IMR-90 (cell line): ENCODE measurements around the gene CMPK2. TPM values are rescaled to one million over a fixed set of nuclear protein-coding genes. Genes with fewer than 3 reads are reported as not detected.

Experiments used
- ATAC-seq: fragments of 200-7000 bp; cut with Tn5 transposase; 2 replicates; pipeline ENCODE4 v1.9.1; 2020; ENCODE audit warnings: low read depth, mild to moderate bottlenecking, moderate library complexity
- BruUV-seq: library from RNA; stranded (reverse); fragments of 400-500 nt; replicated peaks from 2 replicates; lab custom pipeline; 2021; lab: Mats Ljungman, UMichigan
- CTCF ChIA-PET: fragments of 300-600 bp; formaldehyde crosslinking; extraction: SDS; loops from one replicate; lab custom pipeline; 2021; ENCODE audit warnings: antibody characterized with exemption; lab: Yijun Ruan, JAX
- POLR2A ChIA-PET: fragments of 300-600 bp; sonication (Branson Sonifier 250); formaldehyde crosslinking; loops from one replicate; lab custom pipeline; 2022; ENCODE audit warnings: antibody characterized with exemption; ENCODE audit not compliant: unreplicated experiment; lab: Charles Lee
- DNase-seq: peaks from one replicate; pipeline ENCODE4 v3.0.0; 2013
- H2AFZ ChIP-seq: replicated peaks from 2 replicates; pipeline ENCODE3; 2013; ENCODE audit warnings: low read length, mild to moderate bottlenecking; ENCODE audit not compliant: poor library complexity
- H2AK5ac ChIP-seq: 2 replicates; pipeline ENCODE4 v1.6.1; 2013; ENCODE audit warnings: low read depth, low read length, inconsistent platforms
- H2AK9ac ChIP-seq: replicated peaks from 2 replicates; pipeline ENCODE3; 2013; ENCODE audit warnings: mild to moderate bottlenecking, low read depth, low read length, moderate library complexity; ENCODE audit not compliant: poor library complexity
- H2BK120ac ChIP-seq: 2 replicates; pipeline ENCODE4 v1.6.1; 2013; ENCODE audit warnings: low read depth, low read length, inconsistent platforms
- H2BK15ac ChIP-seq: 3 replicates; pipeline ENCODE4 v1.6.1; 2013; ENCODE audit warnings: low read depth, low read length, inconsistent platforms
- H2BK20ac ChIP-seq: 2 replicates; pipeline ENCODE4 v1.6.1; 2013; ENCODE audit warnings: low read depth, mild to moderate bottlenecking, inconsistent platforms, low read length, moderate library complexity
- H2BK5ac ChIP-seq: 2 replicates; pipeline ENCODE4 v1.6.1; 2013; ENCODE audit warnings: mild to moderate bottlenecking, low read depth, low read length, inconsistent platforms; ENCODE audit not compliant: poor library complexity, severe bottlenecking
- H3K14ac ChIP-seq: replicated peaks from 2 replicates; pipeline ENCODE4 v1.6.1; 2013; ENCODE audit warnings: low read depth, low read length, inconsistent platforms
- H3K18ac ChIP-seq: 2 replicates; pipeline ENCODE4 v1.6.1; 2013; ENCODE audit warnings: low read depth, low read length, control low read depth
- H3K23ac ChIP-seq: 2 replicates; pipeline ENCODE4 v1.6.1; 2013; ENCODE audit warnings: low read depth, low read length, inconsistent platforms
- H3K27ac ChIP-seq: 2 replicates; pipeline ENCODE4 v1.5.1; 2013; ENCODE audit warnings: mild to moderate bottlenecking, control low read depth, low read length; ENCODE audit not compliant: insufficient read depth
- H3K27me3 ChIP-seq: 2 replicates; pipeline ENCODE4 v1.6.1; 2013; ENCODE audit warnings: low read length; ENCODE audit not compliant: control insufficient read depth, insufficient read depth
- H3K36me3 ChIP-seq: 2 replicates; pipeline ENCODE4 v1.6.1; 2013; ENCODE audit warnings: low read length, mixed read lengths; ENCODE audit not compliant: control insufficient read depth, insufficient read depth
- H3K4ac ChIP-seq: 2 replicates; pipeline ENCODE4 v1.6.1; 2013; ENCODE audit warnings: low read depth, low read length, inconsistent platforms
- H3K4me1 ChIP-seq: 2 replicates; pipeline ENCODE4 v1.6.1; 2013; ENCODE audit warnings: low read length, mixed read lengths; ENCODE audit not compliant: control insufficient read depth, insufficient read depth
- H3K4me2 ChIP-seq: 2 replicates; pipeline ENCODE4 v1.6.1; 2013; ENCODE audit warnings: low read depth, mild to moderate bottlenecking, control low read depth, low read length, moderate library complexity
- H3K4me3 ChIP-seq: 2 replicates; pipeline ENCODE4 v1.5.1; 2013; ENCODE audit warnings: low read depth, mild to moderate bottlenecking, control low read depth, low read length, moderate library complexity; ENCODE audit not compliant: insufficient read depth
- H3K56ac ChIP-seq: 2 replicates; pipeline ENCODE4 v1.6.1; 2013; ENCODE audit warnings: low read length, inconsistent platforms; ENCODE audit not compliant: insufficient read depth; ENCODE audit errors: extremely low read depth
- H3K79me1 ChIP-seq, 2 experiments: 2 replicates each; pipeline ENCODE4 v1.6.1; 2013; ENCODE audit warnings: low read length in 2 of 2, inconsistent platforms in 1 of 2, low read depth in 1 of 2
- H3K9ac ChIP-seq: 2 replicates; pipeline ENCODE4 v1.6.1; 2013; ENCODE audit warnings: low read depth, low read length, control low read depth
- H3K9me1 ChIP-seq: 2 replicates; pipeline ENCODE4 v1.6.1; 2013; ENCODE audit warnings: low read length, inconsistent platforms; ENCODE audit not compliant: insufficient read depth
- H3K9me3 ChIP-seq: 2 replicates; pipeline ENCODE4 v1.6.1; 2013; ENCODE audit warnings: low read length; ENCODE audit not compliant: control insufficient read depth, insufficient read depth
- H4K20me1 ChIP-seq: 2 replicates; pipeline ENCODE4 v1.6.1; 2013; ENCODE audit warnings: low read length, inconsistent platforms; ENCODE audit not compliant: insufficient read depth
- H4K5ac ChIP-seq: 2 replicates; pipeline ENCODE4 v1.6.1; 2013; ENCODE audit warnings: mild to moderate bottlenecking, low read depth, low read length, control low read depth
- H4K8ac ChIP-seq, 2 experiments: 2 replicates each; pipeline ENCODE4 v1.6.1; 2013; ENCODE audit warnings: low read depth in 2 of 2, low read length in 2 of 2, control low read depth in 1 of 2, inconsistent platforms in 1 of 2
- H4K91ac ChIP-seq: 2 replicates; pipeline ENCODE4 v1.6.1; 2013; ENCODE audit warnings: low read depth, low read length, inconsistent platforms; ENCODE audit not compliant: insufficient read depth
- CTCF ChIP-seq: conservative IDR thresholded peaks from 2 replicates; pipeline ENCODE4 v1.5.1; 2012; ENCODE audit warnings: mild to moderate bottlenecking, low read depth, low read length, improper control_type of control experiment
- ELK1 ChIP-seq: fragments of 150-350 bp; IDR thresholded peaks from 2 replicates; pipeline ENCODE4 v1.6.1; 2016; ENCODE audit warnings: low read depth, mild to moderate bottlenecking, low read length, moderate library complexity, borderline replicate concordance
- POLR2A ChIP-seq: IDR thresholded peaks from 2 replicates; pipeline ENCODE4 v1.6.1; 2012; ENCODE audit warnings: mild to moderate bottlenecking, low read depth, low read length
- WGBS, 2 experiments: methylation state at CpG; one replicate each; pipeline versions ENCODE4 v1.1.5 to v1.1.7; 2013; ENCODE audit warnings: missing lambda C conversion rate in 2 of 2; ENCODE audit not compliant: insufficient read length in 1 of 2; ENCODE audit errors: extremely low coverage in 2 of 2; 5-methylcytosine and 5-hydroxymethylcytosine counted together
- dilution Hi-C: fragments of 300-500 bp; cut with HindIII; formaldehyde crosslinking; loops from one replicate; pipeline ENCODE4 v1.14.3; 2018; ENCODE audit warnings: low sequenced_read_pairs; ENCODE audit not compliant: unreplicated experiment
- in situ Hi-C: fragments of 300-500 bp; cut with MboI; formaldehyde crosslinking; loops from 3 replicates; pipeline ENCODE4 v1.14.3; 2019; ENCODE audit warnings: low sequenced_read_pairs, inconsistent platforms, mixed read lengths
- intact Hi-C: fragments of 100-400 bp; cut with micrococcal nuclease; formaldehyde crosslinking; loops from 2 replicates; pipeline ENCODE4 v1.10.0; 2022
- polyA plus RNA-seq, 3 experiments: library from polyadenylated mRNA; depleted of rRNA; stranded (reverse); fragments of >200 nt; gene quantifications; 2 replicates each; pipeline ENCODE4 v1.2.3, GENCODE V29; 2012; ENCODE audit warnings: low replicate concordance in 1 of 3
- total RNA-seq: library from RNA; depleted of rRNA; stranded (reverse); fragments of >200 nt; gene quantifications from 2 replicates; pipeline ENCODE4 v1.2.3, GENCODE V29; 2012

Gene CMPK2
- total and polyA plus RNA-seq, 2 of the 4 experiments (the other 2 are of a cell fraction), result 0.03 to 0.18 TPM

GRCh38 chr2:6877402-6878304 lies 11.9 kb upstream of the CMPK2 start, which contains the start of gene RSAD2:
RSAD2 (plus strand) TSS chr2:6877777; CDS start chr2:6877801, 24 bp downstream.
- no peaks in the 10 kb centered on the region for H4K20me1 ChIP-seq
- ChIA-PET CTCF (no interaction called here), POLR2A (no interaction called here)
- 13% methylated on average over 3 of the region's 10 CpGs; no CpG with 5 or more reads in 1 of the 2 experiments for WGBS, 2 experiments
- no peak within 1 kb of the TSS for H2BK20ac ChIP-seq
- intact Hi-C loops (no loop called here), in situ Hi-C loops (no loop called here), dilution Hi-C loops (no loop called here)
- no peak within 1 kb of the TSS for H3K9ac ChIP-seq
- H3K4me1 ChIP-seq, result no peaks in the 10 kb centered on the region
- no peak within 1 kb of the TSS for H3K4ac ChIP-seq
- DNase-seq (peak; percentile 16), ATAC-seq (peak; percentile 54)
- H2AK9ac ChIP-seq, result no peak within 1 kb of the TSS
- H3K79me1 ChIP-seq, result no peaks in the 10 kb centered on the region
- no peaks in the 10 kb centered on the region for H3K27me3 ChIP-seq
- no peak within 1 kb of the TSS for H4K5ac ChIP-seq
- no peaks in the 10 kb centered on the region for H3K36me3 ChIP-seq
- no peak within 1 kb of the TSS for H3K18ac ChIP-seq
- H2BK15ac ChIP-seq, result no peak within 1 kb of the TSS
- no peaks in the 10 kb centered on the region for H3K9me3 ChIP-seq
- H2AFZ ChIP-seq, result peak within 1 kb of the TSS; percentile 34
- H2AK5ac ChIP-seq, result no peak within 1 kb of the TSS
- no peak within 1 kb of the TSS for H3K14ac ChIP-seq
- H4K91ac ChIP-seq, result no peak within 1 kb of the TSS
- no peak within 1 kb of the TSS for H3K23ac ChIP-seq
- no peaks in the 10 kb centered on the region for H3K9me1 ChIP-seq
- no TSS peak for BruUV-seq
- H3K27ac ChIP-seq, result no peak within 1 kb of the TSS
- peak within 1 kb of the TSS; percentile 80 for H3K4me2 ChIP-seq
- no peak within 1 kb of the TSS for H2BK120ac ChIP-seq
- no peak within 1 kb of the TSS for H3K56ac ChIP-seq
- no peak within 1 kb of the TSS for H2BK5ac ChIP-seq
- peak within 1 kb of the TSS; percentile 37 for H3K4me3 ChIP-seq
- no peak within 1 kb of the TSS for H4K8ac ChIP-seq
- TF ChIP-seq POLR2A (no peak), CTCF (no peak), ELK1 (no peak)
